OCI-LY3 (cell line): ENCODE results near the gene SPAG7.

Experiments
- H2AFZ ChIP-seq: fragments of 200-600, 300-600 bp; shearing (Covaris generic); 2 replicates; pipeline ENCODE4 v1.6.0; 2014; ENCODE audit warnings: antibody characterized with exemption, low read depth, low read length
- H3K27ac ChIP-seq: fragments of 200-600, 300-600 bp; sonication (generic); 2 replicates; pipeline ENCODE4 v1.5.1; 2014; ENCODE audit warnings: mild to moderate bottlenecking, low read length, moderate library complexity, mixed read lengths
- H3K27me3 ChIP-seq: fragments of 200-600, 300-600 bp; sonication (generic); 2 replicates; pipeline ENCODE4 v1.6.1; 2014; ENCODE audit warnings: low read depth, low read length, mixed read lengths
- H3K36me3 ChIP-seq: fragments of 200-600, 300-600 bp; sonication (generic); replicated peaks from 2 replicates; pipeline ENCODE3; 2014; ENCODE audit warnings: low read depth, low read length, mixed read lengths
- H3K4me1 ChIP-seq: fragments of 300-600, 200-600 bp; sonication (generic); 2 replicates; pipeline ENCODE4 v1.6.1; 2014; ENCODE audit warnings: low read length, mixed read lengths
- H3K4me2 ChIP-seq: fragments of 200-600, 300-600 bp; sonication (generic); 2 replicates; pipeline ENCODE4 v1.6.1; 2014; ENCODE audit warnings: low read length, mixed read lengths
- H3K4me3 ChIP-seq: fragments of 300-600, 200-600 bp; sonication (generic); 2 replicates; pipeline ENCODE4 v1.5.1; 2014; ENCODE audit warnings: antibody characterized with exemption, mild to moderate bottlenecking, low read length, moderate library complexity
- H3K79me2 ChIP-seq: fragments of 300-600, 200-600 bp; shearing (Covaris generic); 2 replicates; pipeline ENCODE4 v1.6.1; 2014; ENCODE audit warnings: mild to moderate bottlenecking, low read length, mixed read lengths
- H3K9ac ChIP-seq: fragments of 300-600, 200-600 bp; shearing (Covaris generic); 2 replicates; pipeline ENCODE4 v1.6.0; 2014; ENCODE audit warnings: mild to moderate bottlenecking, low read length, moderate library complexity
- H3K9me3 ChIP-seq: fragments of 200-600, 300-600 bp; shearing (Covaris generic); 2 replicates; pipeline ENCODE4 v1.6.1; 2014; ENCODE audit warnings: low read length, mixed read lengths; ENCODE audit not compliant: insufficient read depth
- H4K20me1 ChIP-seq: fragments of 200-600, 300-600 bp; sonication (generic); 2 replicates; pipeline ENCODE4 v1.6.1; 2016; ENCODE audit warnings: low read length, mixed read lengths; ENCODE audit not compliant: insufficient read depth
- EZH2phosphoT487 ChIP-seq: fragments of 200-600 bp; shearing (Covaris generic); IDR thresholded peaks from 2 replicates; pipeline ENCODE4 v1.6.1; 2018; ENCODE audit warnings: antibody characterized with exemption, mixed run types, low read depth
- TF ChIP-seq, protein P1 (sequence below): fragments of 200-600, 300-600 bp; sonication (generic); IDR thresholded peaks from 2 replicates; pipeline ENCODE4 v1.5.1; 2014; ENCODE audit warnings: antibody characterized with exemption, low read length, low read depth

SPAG7 gene

DNA sequence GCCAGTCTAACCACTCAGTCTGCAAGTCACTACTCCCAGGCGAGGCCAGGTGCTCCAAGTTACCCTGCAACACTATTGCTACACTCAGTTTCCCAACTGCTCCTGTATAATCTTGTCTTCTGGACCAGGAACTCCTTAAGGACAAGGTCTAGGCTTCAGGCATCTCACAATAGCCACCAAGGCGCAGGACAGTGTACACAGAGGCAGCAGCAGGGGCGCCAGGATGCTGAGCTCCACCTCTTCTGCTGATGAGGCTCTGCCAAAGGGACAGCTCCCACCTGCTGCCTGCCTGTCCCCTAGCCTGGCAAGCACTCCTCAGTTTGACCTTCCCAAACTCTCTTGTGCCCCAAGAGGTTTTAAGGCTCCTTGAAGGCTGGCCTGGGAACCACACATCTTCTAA lies 31.2 kb downstream of the SPAG7 start:
- Histone ChIP-seq H3K9me3 (no peaks in the 10 kb centered on the region), H2AFZ (no peak overlapping the region), H3K79me2 (peaks cover 28% of the 10 kb centered on the region), H3K27ac (no peak overlapping the region), H3K36me3 (peaks cover 16% of the 10 kb centered on the region), H3K9ac (no peak overlapping the region), H3K4me2 (no peak overlapping the region), H4K20me1 (no peaks in the 10 kb centered on the region), H3K4me3 (no peak overlapping the region), H3K4me1 (peaks cover 11% of the 10 kb centered on the region), H3K27me3 (no peaks in the 10 kb centered on the region)
- TF ChIP-seq, protein P1, sequence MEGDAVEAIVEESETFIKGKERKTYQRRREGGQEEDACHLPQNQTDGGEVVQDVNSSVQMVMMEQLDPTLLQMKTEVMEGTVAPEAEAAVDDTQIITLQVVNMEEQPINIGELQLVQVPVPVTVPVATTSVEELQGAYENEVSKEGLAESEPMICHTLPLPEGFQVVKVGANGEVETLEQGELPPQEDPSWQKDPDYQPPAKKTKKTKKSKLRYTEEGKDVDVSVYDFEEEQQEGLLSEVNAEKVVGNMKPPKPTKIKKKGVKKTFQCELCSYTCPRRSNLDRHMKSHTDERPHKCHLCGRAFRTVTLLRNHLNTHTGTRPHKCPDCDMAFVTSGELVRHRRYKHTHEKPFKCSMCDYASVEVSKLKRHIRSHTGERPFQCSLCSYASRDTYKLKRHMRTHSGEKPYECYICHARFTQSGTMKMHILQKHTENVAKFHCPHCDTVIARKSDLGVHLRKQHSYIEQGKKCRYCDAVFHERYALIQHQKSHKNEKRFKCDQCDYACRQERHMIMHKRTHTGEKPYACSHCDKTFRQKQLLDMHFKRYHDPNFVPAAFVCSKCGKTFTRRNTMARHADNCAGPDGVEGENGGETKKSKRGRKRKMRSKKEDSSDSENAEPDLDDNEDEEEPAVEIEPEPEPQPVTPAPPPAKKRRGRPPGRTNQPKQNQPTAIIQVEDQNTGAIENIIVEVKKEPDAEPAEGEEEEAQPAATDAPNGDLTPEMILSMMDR, result no peak
- TF ChIP-seq EZH2phosphoT487, result no peak

DNA sequence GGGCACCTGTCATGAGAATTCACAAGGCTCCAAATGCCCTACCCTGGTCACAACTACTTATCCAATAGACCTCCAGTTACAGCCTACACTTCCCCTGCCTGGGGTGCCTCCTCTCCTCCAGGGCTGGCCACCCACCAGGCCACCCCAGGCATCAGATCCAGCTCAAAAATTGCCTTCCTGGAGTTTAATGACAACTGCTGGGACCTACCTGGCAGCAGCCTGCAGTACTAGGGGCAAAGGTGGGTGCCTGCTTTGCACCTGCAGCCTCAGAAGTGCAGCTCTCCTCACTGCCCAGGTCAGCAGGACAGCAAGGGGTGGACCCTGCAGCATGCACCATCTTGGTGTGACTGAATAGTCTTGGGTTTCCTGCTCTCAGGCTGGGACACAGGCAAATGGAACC lies 32.0 kb downstream of the SPAG7 start:
- Histone ChIP-seq H3K4me3 (no peak overlapping the region), H4K20me1 (no peaks in the 10 kb centered on the region), H3K36me3 (peaks cover 13% of the 10 kb centered on the region), H3K9me3 (no peaks in the 10 kb centered on the region), H3K79me2 (peaks cover 20% of the 10 kb centered on the region), H3K27me3 (no peaks in the 10 kb centered on the region), H3K4me2 (no peak overlapping the region), H3K27ac (no peak overlapping the region), H2AFZ (no peak overlapping the region), H3K9ac (no peak overlapping the region), H3K4me1 (peaks cover 7% of the 10 kb centered on the region)
- no peak for TF ChIP-seq EZH2phosphoT487
- TF ChIP-seq, protein P1, result no peak

DNA sequence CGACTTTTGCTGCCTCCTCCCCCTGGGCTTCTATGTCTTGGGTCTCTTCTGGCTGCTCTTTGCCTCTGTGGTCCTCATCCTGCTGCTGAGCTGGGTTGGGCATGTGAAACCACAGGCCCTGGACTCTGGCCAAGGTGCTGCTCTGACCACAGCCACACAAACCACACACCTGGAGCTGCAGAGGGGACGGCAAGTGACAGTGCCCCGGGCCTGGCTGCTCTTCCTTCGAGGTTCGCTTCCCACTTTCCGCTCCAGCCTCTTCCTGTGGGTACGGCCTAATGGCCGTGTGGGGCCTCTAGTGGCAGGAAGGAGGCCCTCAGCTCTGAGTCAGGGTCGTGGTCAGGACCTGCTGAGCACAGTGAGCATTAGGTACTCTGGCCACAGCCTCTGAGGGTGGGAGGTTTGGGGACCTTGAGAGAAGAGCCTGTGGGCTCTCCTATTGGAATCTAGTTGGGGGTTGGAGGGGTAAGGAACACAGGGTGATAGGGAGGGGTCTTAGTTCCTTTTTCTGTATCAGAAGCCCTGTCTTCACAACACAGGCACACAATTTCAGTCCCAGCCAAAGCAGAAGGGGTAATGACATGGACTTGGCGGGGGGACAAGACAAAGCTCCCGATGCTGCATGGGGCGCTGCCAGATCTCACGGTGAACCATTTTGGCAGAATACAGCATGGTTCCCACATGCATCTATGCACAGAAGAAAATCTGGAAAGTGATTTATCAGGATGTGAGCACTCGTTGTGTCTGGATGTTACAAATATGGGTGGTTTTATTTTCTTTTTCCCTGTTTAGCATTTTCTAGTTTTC lies 33.2 kb downstream of the SPAG7 start:
- H3K79me2 ChIP-seq, result peaks cover 15% of the 10 kb centered on the region
- peaks cover 7% of the 10 kb centered on the region for H3K4me1 ChIP-seq
- H3K4me3 ChIP-seq, result no peak overlapping the region
- TF ChIP-seq, protein P1, result no peak
- no peak for TF ChIP-seq EZH2phosphoT487
- H3K27me3 ChIP-seq, result no peaks in the 10 kb centered on the region
- no peak overlapping the region for H3K27ac ChIP-seq
- H3K36me3 ChIP-seq, result peaks cover 13% of the 10 kb centered on the region
- H3K9me3 ChIP-seq, result no peaks in the 10 kb centered on the region
- H2AFZ ChIP-seq, result no peak overlapping the region
- H3K4me2 ChIP-seq, result no peak overlapping the region
- H3K9ac ChIP-seq, result no peak overlapping the region
- no peaks in the 10 kb centered on the region for H4K20me1 ChIP-seq

DNA sequence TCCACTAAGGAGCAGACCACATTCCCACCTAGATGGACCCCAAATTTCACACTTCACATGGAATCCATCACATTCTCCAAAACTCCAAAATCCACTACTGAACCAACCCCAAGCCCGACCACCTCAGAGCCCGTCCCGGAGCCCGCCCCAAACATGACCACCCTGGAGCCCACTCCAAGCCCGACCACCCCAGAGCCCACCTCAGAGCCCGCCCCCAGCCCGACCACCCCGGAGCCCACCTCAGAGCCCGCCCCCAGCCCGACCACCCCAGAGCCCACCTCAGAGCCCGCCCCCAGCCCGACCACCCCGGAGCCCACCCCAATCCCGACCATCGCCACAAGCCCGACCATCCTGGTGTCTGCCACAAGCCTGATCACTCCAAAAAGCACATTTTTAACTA lies 34.0 kb downstream of the SPAG7 start:
- H3K9ac ChIP-seq, result no peak overlapping the region
- H3K27me3 ChIP-seq, result no peaks in the 10 kb centered on the region
- no peak overlapping the region for H3K4me2 ChIP-seq
- H3K27ac ChIP-seq, result no peak overlapping the region
- H4K20me1 ChIP-seq, result no peaks in the 10 kb centered on the region
- no peaks in the 10 kb centered on the region for H3K9me3 ChIP-seq
- peaks cover 3% of the 10 kb centered on the region for H3K4me1 ChIP-seq
- H3K4me3 ChIP-seq, result no peak overlapping the region
- H2AFZ ChIP-seq, result no peak overlapping the region
- H3K36me3 ChIP-seq, result peaks cover 13% of the 10 kb centered on the region
- peaks cover 7% of the 10 kb centered on the region for H3K79me2 ChIP-seq
- TF ChIP-seq EZH2phosphoT487, result no peak
- TF ChIP-seq, protein P1, result no peak
